GM18511 (cell line): Measurements from ENCODE around the gene AGER.

Experiments
- ATAC-seq: cut with Tn5 transposase; IDR thresholded peaks from one replicate; pipeline ENCODE4 v1.9.1; 2021; ENCODE audit warnings: mild to moderate bottlenecking, moderate library complexity; ENCODE audit not compliant: unreplicated experiment

Gene AGER

GRCh38 chr6:32173051-32173727 lies 10.9 kb downstream of the AGER start:
- ATAC-seq: no peak

- ATAC-seq: no peak
Observed at GRCh38 chr6:32171234-32171633, 12.8 kb downstream of the AGER start.

GRCh38 chr6:32170294-32170693 lies 13.8 kb downstream of the AGER start:
- no peak for ATAC-seq

GRCh38 chr6:32168807-32169591 lies 15.1 kb downstream of the AGER start:
- ATAC-seq: no peak

GRCh38 chr6:32168350-32168749 lies 15.7 kb downstream of the AGER start:
- ATAC-seq: no peak

GRCh38 chr6:32167761-32168262 lies 16.2 kb downstream of the AGER start:
- ATAC-seq: no peak

- ATAC-seq: no peak
Observed at GRCh38 chr6:32167154-32167760, 16.8 kb downstream of the AGER start.

- no peak for ATAC-seq
Observed at GRCh38 chr6:32166411-32167061, 17.5 kb downstream of the AGER start.

- no peak for ATAC-seq
Observed at GRCh38 chr6:32164295-32164694, 19.8 kb downstream of the AGER start, which contains the start of gene EGFL8. EGFL8 (plus strand) TSS chr6:32164595; CDS start chr6:32166166, 1,571 bp downstream.

GRCh38 chr6:32163559-32164258 lies 20.3 kb downstream of the AGER start:
- no peak for ATAC-seq

- ATAC-seq: no peak
Observed at GRCh38 chr6:32158052-32158451, 26.0 kb downstream of the AGER start.

GRCh38 chr6:32156891-32157290 lies 27.2 kb downstream of the AGER start:
- no peak for ATAC-seq

- no peak for ATAC-seq
Observed at GRCh38 chr6:32154514-32155161, 29.4 kb downstream of the AGER start.

- no peak for ATAC-seq
Observed at GRCh38 chr6:32153564-32154513, 30.2 kb downstream of the AGER start, which contains the start of gene PPT2. PPT2 (plus strand) TSS chr6:32154141; CDS start chr6:32154595, 454 bp downstream.

- ATAC-seq: no peak
Observed at GRCh38 chr6:32152769-32153563, 31.1 kb downstream of the AGER start.

- no peak for ATAC-seq
Observed at GRCh38 chr6:32151863-32152768, 31.9 kb downstream of the AGER start, which contains the start of gene PRRT1. PRRT1 (minus strand) TSS chr6:32151939; CDS start chr6:32151827, 112 bp downstream.
